HepG2 (cell line): ENCODE measurements around the gene MEF2D.

Experiments used
- ELF4 ChIP-seq: sonication (generic); formaldehyde crosslinking; IDR thresholded peaks from 2 replicates; pipeline ENCODE4 v1.5.0; 2020; ENCODE audit warnings: missing genetic modification reagents, mild to moderate bottlenecking, moderate library complexity, borderline replicate concordance
- EP300 ChIP-seq, 3 experiments: sonication (generic) in 1 of 3; formaldehyde crosslinking in 1 of 3; IDR thresholded peaks; 2 replicates each; pipeline versions ENCODE4 v1.5.1 to v1.6.1; 2011 to 2020; ENCODE audit warnings: low read depth in 2 of 3, low read length in 2 of 3, borderline replicate concordance in 1 of 3, improper control_type of control experiment in 1 of 3, mild to moderate bottlenecking in 1 of 3, missing genetic modification reagents in 1 of 3, moderate library complexity in 1 of 3
- POLR2A ChIP-seq, 2 experiments: IDR thresholded peaks; 2 replicates each; pipeline ENCODE4 v1.6.1; 2011; ENCODE audit warnings: low read depth in 2 of 2, low read length in 2 of 2, mild to moderate bottlenecking in 1 of 2, moderate library complexity in 1 of 2; ENCODE audit not compliant: insufficient read depth in 1 of 2
- TBP ChIP-seq: sonication (generic); formaldehyde crosslinking; IDR thresholded peaks from 2 replicates; pipeline ENCODE4 v1.5.0; 2020; ENCODE audit warnings: missing genetic modification reagents
- YY1 ChIP-seq: IDR thresholded peaks from 2 replicates; pipeline ENCODE4 v1.6.1; 2011; ENCODE audit warnings: low read length, low read depth, moderate library complexity, mild to moderate bottlenecking; ENCODE audit not compliant: insufficient read depth, insufficient replicate concordance
- ZNF138 ChIP-seq: sonication (generic); formaldehyde crosslinking; IDR thresholded peaks from 2 replicates; pipeline ENCODE4 v1.5.0; 2020; ENCODE audit warnings: mild to moderate bottlenecking, low read depth, missing genetic modification reagents
- TF ChIP-seq, protein P1 (sequence below), 2 experiments: sonication (generic) in 1 of 2; formaldehyde crosslinking in 1 of 2; IDR thresholded peaks; 2 replicates each; pipeline versions ENCODE4 v1.4.0 to v1.6.1; 2018 to 2020; ENCODE audit warnings: missing genetic modification reagents in 2 of 2, borderline replicate concordance in 1 of 2, low read depth in 1 of 2, mild to moderate bottlenecking in 1 of 2, missing biosample characterization in 1 of 2

DNA sequence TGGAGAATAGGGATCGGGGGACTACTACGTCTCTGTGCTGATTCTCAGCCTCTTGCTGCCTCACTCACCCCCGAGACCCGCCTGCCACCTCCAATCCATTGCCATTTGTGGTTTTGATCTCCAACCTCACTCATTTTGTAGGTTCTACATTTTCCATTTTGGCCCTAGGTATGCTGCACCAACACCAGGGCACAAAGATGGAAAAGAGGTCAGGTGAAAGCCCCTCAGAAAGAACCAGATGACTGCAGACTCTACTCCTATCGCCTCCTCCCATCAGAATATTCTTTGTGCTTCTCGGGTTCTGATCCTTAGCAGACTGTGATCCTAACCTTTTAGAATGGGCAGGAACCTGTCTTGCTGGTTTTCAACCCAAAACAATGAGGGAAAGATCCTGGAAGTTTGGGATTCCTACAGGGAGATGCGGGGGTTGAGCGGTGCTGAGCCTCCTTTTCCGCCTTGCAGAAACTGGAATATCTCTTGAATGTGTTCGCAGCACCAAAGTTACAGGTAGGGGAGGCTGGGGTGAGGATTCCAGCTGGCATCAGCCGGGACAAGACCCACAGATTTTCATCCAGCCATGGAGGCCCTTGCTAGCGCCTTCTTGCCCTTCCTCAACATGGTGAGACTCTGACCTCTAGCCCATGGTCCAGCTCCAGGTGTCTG, 78.5 kb downstream of the MEF2D start:
- no peak for TF ChIP-seq ZNF138 (CRISPR knock-in tag)
- TF ChIP-seq ELF4, result no peak
- TF ChIP-seq, protein P1, sequence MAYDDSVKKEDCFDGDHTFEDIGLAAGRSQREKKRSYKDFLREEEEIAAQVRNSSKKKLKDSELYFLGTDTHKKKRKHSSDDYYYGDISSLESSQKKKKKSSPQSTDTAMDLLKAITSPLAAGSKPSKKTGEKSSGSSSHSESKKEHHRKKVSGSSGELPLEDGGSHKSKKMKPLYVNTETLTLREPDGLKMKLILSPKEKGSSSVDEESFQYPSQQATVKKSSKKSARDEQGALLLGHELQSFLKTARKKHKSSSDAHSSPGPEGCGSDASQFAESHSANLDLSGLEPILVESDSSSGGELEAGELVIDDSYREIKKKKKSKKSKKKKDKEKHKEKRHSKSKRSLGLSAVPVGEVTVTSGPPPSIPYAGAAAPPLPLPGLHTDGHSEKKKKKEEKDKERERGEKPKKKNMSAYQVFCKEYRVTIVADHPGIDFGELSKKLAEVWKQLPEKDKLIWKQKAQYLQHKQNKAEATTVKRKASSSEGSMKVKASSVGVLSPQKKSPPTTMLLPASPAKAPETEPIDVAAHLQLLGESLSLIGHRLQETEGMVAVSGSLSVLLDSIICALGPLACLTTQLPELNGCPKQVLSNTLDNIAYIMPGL (CRISPR knock-in tag; IDR thresholded peaks at IDR 0.05; ENCODE audit: borderline replicate concordance in 1 of 2, low read depth in 1 of 2), result no peak
- TF ChIP-seq POLR2A (IDR thresholded peaks at IDR 0.05; ENCODE audit: insufficient read depth in 1 of 2, low read depth in 2 of 2, low read length in 2 of 2), result no peak
- TF ChIP-seq EP300 (IDR thresholded peaks at IDR 0.05; ENCODE audit: low read depth in 2 of 2, low read length in 2 of 2), result no peak
- TF ChIP-seq EP300 (CRISPR knock-in tag; IDR thresholded peaks at IDR 0.05; ENCODE audit: borderline replicate concordance), result no peak
- no peak for TF ChIP-seq TBP (CRISPR knock-in tag)
- TF ChIP-seq YY1, result no peak
